ENCODE results near the gene ERH. TPM values are rescaled to one million over a fixed set of nuclear protein-coding genes. Genes with fewer than 3 reads are reported as not detected.

Gene ERH
- total and polyA plus RNA-seq, 10 of the 15 experiments (the other 5 are each of a cell fraction or from before 2014, with no cell fraction given), result 255 to 852 (median 382) TPM

DNA sequence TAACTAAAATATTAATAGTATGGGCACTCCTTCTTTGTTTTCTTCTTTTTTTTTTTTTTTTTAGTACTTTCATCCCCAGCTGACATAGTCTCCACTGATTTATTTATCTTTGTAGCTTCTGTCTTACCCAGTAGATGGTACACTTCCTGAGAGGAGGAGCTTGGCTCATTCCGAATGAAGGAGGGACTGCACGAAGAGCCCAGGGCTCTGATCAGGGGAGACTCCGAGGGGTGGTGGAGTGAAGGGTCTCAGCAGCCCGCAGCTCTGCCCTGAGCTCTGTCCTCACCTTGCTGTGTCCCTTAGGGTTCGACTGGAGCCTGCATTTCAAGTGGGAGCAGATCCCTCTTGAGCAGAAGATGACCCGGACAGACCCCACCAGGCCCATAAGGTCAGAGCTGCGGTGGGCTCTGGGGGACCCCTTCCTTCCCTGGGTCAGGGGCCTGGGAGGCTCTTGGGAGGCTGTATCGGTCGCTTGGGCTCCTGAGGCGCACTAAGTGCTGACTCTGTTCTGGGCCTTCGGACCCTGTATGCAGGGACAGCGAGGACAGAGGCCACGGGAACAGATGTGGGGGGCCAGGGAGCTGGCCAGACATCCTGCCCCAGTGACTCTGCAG, 65.2 kb downstream of the ERH start (continued):
- no peak for TF ChIP-seq MYB (IDR thresholded peaks at IDR 0.05; ENCODE audit: borderline replicate concordance, low read depth, low read length)
- TF ChIP-seq BHLHE40 (IDR thresholded peaks at IDR 0.05; ENCODE audit: borderline replicate concordance in 1 of 2, low read depth in 2 of 2, low read length in 1 of 2), result no peak
- TF ChIP-seq ESRRA (IDR thresholded peaks at IDR 0.05; ENCODE audit: low read length), result no peak
- no peak for TF ChIP-seq WRNIP1 (IDR thresholded peaks at IDR 0.05; ENCODE audit: borderline replicate concordance, low read depth, low read length)
- TF ChIP-seq ZBED1 (IDR thresholded peaks at IDR 0.05; ENCODE audit: borderline replicate concordance), result no peak
- no peak for TF ChIP-seq RB1 (IDR thresholded peaks at IDR 0.05; ENCODE audit: borderline replicate concordance)
- TF ChIP-seq SREBF2 (IDR thresholded peaks at IDR 0.05; ENCODE audit: low read length), result no peak

DNA sequence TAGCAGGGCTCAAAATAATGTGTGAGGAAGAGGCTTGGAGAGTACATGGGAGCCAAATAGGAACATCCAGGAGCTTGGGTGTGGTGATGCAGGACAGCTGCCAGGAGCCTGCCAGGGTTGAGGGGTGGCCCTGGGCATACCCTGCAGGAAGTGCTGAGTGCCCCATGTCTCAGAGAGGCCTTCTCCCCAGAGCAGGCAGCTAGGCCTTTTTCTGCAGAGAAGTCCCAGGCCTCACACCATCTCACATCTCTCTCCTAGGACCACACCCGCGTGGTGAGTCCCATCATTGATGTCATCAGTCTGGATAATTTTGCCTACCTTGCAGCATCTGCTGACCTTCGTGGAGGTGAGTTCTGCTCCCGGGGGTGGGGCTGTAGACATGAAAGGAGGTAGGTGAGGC, 66.9 kb downstream of the ERH start:
- ChIA-PET RAD21 (ENCODE audit: unreplicated experiment) (no interaction called here), SMC1A (ENCODE audit: uncharacterized antibody, unreplicated experiment) (interaction anchor here (0.8 to 1.5 kb wide), 2 partner anchors 11 to 31 kb away, joined by 3 to 5 read pairs; no protein-coding TSS in a partner anchor), CTCF (no interaction called here), POLR2A (no interaction called here)
- intact Hi-C loops (cut with micrococcal nuclease; ENCODE audit: unreplicated experiment) (no loop called here), in situ Hi-C loops (cut with MboI) (no loop called here)
- Histone ChIP-seq H3K27ac (ENCODE audit: control insufficient read depth, insufficient read depth) (no peak overlapping the region), H4K20me1 (ENCODE audit: control insufficient read depth, insufficient read depth) (no peaks in the 10 kb centered on the region), H3K36me3 (ENCODE audit: control insufficient read depth in 2 of 2, insufficient read depth in 2 of 2, low read length in 1 of 2) (no peaks in the 10 kb centered on the region), H2AFZ (ENCODE audit: control insufficient read depth, low read depth, low read length) (no peak overlapping the region), H3K27me3 (replicated peaks in 1 of 2; ENCODE audit: control insufficient read depth in 2 of 2, insufficient read depth in 2 of 2, low read length in 1 of 2) (no peaks in the 10 kb centered on the region; a peak in 1 of 4 replicates), H3K4me3 (no peak overlapping the region), H3K9me3 (replicated peaks; ENCODE audit: control insufficient read depth, insufficient read depth, low read length) (no peaks in the 10 kb centered on the region), H3K4me2 (ENCODE audit: control insufficient read depth, insufficient read depth) (no peak overlapping the region), H3K9ac (ENCODE audit: control insufficient read depth, insufficient read depth, low read length) (no peak overlapping the region), H3K79me2 (ENCODE audit: control insufficient read depth, insufficient read depth, low read length) (no peaks in the 10 kb centered on the region), H3K4me1 (ENCODE audit: control insufficient read depth, insufficient read depth, low read length) (no peaks in the 10 kb centered on the region; the same call in 1 of the 2 replicates)
- no TSS peak for BruUV-seq (replicated peaks)
- 63% methylated on average over 4 of the region's 4 CpGs for WGBS (ENCODE audit: insufficient coverage, insufficient replicate concordance, low lambda C conversion rate, missing lambda C conversion rate)
- no peak for DNase-seq (ENCODE audit: low read depth, low spot score)
- no peak for FAIRE-seq
- no peak for ATAC-seq
- TF ChIP-seq, protein P1, sequence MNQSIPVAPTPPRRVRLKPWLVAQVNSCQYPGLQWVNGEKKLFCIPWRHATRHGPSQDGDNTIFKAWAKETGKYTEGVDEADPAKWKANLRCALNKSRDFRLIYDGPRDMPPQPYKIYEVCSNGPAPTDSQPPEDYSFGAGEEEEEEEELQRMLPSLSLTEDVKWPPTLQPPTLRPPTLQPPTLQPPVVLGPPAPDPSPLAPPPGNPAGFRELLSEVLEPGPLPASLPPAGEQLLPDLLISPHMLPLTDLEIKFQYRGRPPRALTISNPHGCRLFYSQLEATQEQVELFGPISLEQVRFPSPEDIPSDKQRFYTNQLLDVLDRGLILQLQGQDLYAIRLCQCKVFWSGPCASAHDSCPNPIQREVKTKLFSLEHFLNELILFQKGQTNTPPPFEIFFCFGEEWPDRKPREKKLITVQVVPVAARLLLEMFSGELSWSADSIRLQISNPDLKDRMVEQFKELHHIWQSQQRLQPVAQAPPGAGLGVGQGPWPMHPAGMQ (IDR thresholded peaks at IDR 0.05; ENCODE audit: borderline replicate concordance), result no peak

Other genes starting within 250 kb of the ERH start
- 9.8 and 13.2 TPM in 2 replicates for gene DCAF5, start 245.2 kb downstream of the ERH start, total RNA-seq (2014; rRNA removed)
- 15.9 and 17.4 TPM in 2 replicates for gene DCAF5, start 245.2 kb downstream of the ERH start, total RNA-seq (2014; rRNA removed; fragmentation: Illumina TruSeq; extraction: Trizol)
- 30.1 and 31.1 TPM in 2 replicates for gene DCAF5, start 245.2 kb downstream of the ERH start, total RNA-seq (2021)
- gene DCAF5, start 245.2 kb downstream of the ERH start, polyA plus RNA-seq (2011; rRNA removed), result 32.0 and 38.1 TPM in 2 replicates
- 26.8 and 29.4 TPM in 2 replicates for gene DCAF5, start 245.2 kb downstream of the ERH start, polyA plus RNA-seq (2014; fragmentation: Illumina TruSeq; extraction: Trizol)
- gene DCAF5, start 245.2 kb downstream of the ERH start, polyA plus RNA-seq (2014; fragmentation: Nextera tagmentation; extraction: Ambion mirVana), result 1 to 10 TPM; 6.8 to 7.1 TPM
- gene DCAF5, start 245.2 kb downstream of the ERH start, polyA plus RNA-seq (2014; rRNA removed), result 24.0 and 24.8 TPM in 2 replicates
- 10 to 100 TPM; 18.6 to 19.5 TPM for gene DCAF5, start 245.2 kb downstream of the ERH start, polyA plus RNA-seq (2016; fragmentation: Nextera tagmentation; extraction: Ambion mirVana)
- 3.9 and 6.2 TPM in 2 replicates for gene EXD2, start 206.8 kb downstream of the ERH start, total RNA-seq (2014; rRNA removed)
- 3.6 and 3.7 TPM in 2 replicates for gene EXD2, start 206.8 kb downstream of the ERH start, total RNA-seq (2014; rRNA removed; fragmentation: Illumina TruSeq; extraction: Trizol)
- gene EXD2, start 206.8 kb downstream of the ERH start, total RNA-seq (2021), result 5.8 and 6.2 TPM in 2 replicates
- 12.4 and 13.3 TPM in 2 replicates for gene EXD2, start 206.8 kb downstream of the ERH start, polyA plus RNA-seq (2011; rRNA removed)
- 4.7 and 5.9 TPM in 2 replicates for gene EXD2, start 206.8 kb downstream of the ERH start, polyA plus RNA-seq (2014; fragmentation: Illumina TruSeq; extraction: Trizol)
- 1 to 10 TPM; 1.0 to 1.3 TPM for gene EXD2, start 206.8 kb downstream of the ERH start, polyA plus RNA-seq (2014; fragmentation: Nextera tagmentation; extraction: Ambion mirVana)
- gene EXD2, start 206.8 kb downstream of the ERH start, polyA plus RNA-seq (2014; rRNA removed), result 4.0 and 4.5 TPM in 2 replicates
- 1 to 10 TPM; 6.1 to 6.7 TPM for gene EXD2, start 206.8 kb downstream of the ERH start, polyA plus RNA-seq (2016; fragmentation: Nextera tagmentation; extraction: Ambion mirVana)
- gene GALNT16, start 138.1 kb downstream of the ERH start, total RNA-seq (2014; rRNA removed), result under 0.01 and 0.05 TPM in 2 replicates
- gene GALNT16, start 138.1 kb downstream of the ERH start, total RNA-seq (2014; rRNA removed; fragmentation: Illumina TruSeq; extraction: Trizol), result 0.04 TPM in 1 of 2 replicates, not detected in the other
- 0.03 TPM in 1 of 2 replicates, not detected in the other for gene GALNT16, start 138.1 kb downstream of the ERH start, total RNA-seq (2021)
- 0.08 and 0.13 TPM in 2 replicates for gene GALNT16, start 138.1 kb downstream of the ERH start, polyA plus RNA-seq (2011; rRNA removed)
- 0.03 TPM in 2 replicates for gene GALNT16, start 138.1 kb downstream of the ERH start, polyA plus RNA-seq (2014; fragmentation: Illumina TruSeq; extraction: Trizol)
- gene GALNT16, start 138.1 kb downstream of the ERH start, polyA plus RNA-seq (2014; fragmentation: Nextera tagmentation; extraction: Ambion mirVana), result under 1 TPM in 1 of 2 experiments, not detected in 1; 0.02 TPM
- gene GALNT16, start 138.1 kb downstream of the ERH start, polyA plus RNA-seq (2014; rRNA removed), result 0.01 and 0.05 TPM in 2 replicates
- not detected for gene GALNT16, start 138.1 kb downstream of the ERH start, polyA plus RNA-seq (2016; fragmentation: Nextera tagmentation; extraction: Ambion mirVana)
- gene SLC39A9, start 393 bp upstream of the ERH start, total RNA-seq (2014; rRNA removed), result 66.3 and 76.5 TPM in 2 replicates
- 65.4 and 69.1 TPM in 2 replicates for gene SLC39A9, start 393 bp upstream of the ERH start, total RNA-seq (2014; rRNA removed; fragmentation: Illumina TruSeq; extraction: Trizol)
- 55.8 and 58.7 TPM in 2 replicates for gene SLC39A9, start 393 bp upstream of the ERH start, total RNA-seq (2021)
- 109 and 121 TPM in 2 replicates for gene SLC39A9, start 393 bp upstream of the ERH start, polyA plus RNA-seq (2011; rRNA removed)
- gene SLC39A9, start 393 bp upstream of the ERH start, polyA plus RNA-seq (2014; fragmentation: Illumina TruSeq; extraction: Trizol), result 50.2 and 58.3 TPM in 2 replicates
- 10 to 100 TPM; 19.9 to 29.5 TPM for gene SLC39A9, start 393 bp upstream of the ERH start, polyA plus RNA-seq (2014; fragmentation: Nextera tagmentation; extraction: Ambion mirVana)
- gene SLC39A9, start 393 bp upstream of the ERH start, polyA plus RNA-seq (2014; rRNA removed), result 35.1 and 40.9 TPM in 2 replicates
- gene SLC39A9, start 393 bp upstream of the ERH start, polyA plus RNA-seq (2016; fragmentation: Nextera tagmentation; extraction: Ambion mirVana), result 10 to 100 TPM; 40.8 to 43.7 TPM
- 0.06 TPM in 1 of 2 replicates, not detected in the other for gene PLEKHD1, start 86.4 kb upstream of the ERH start, total RNA-seq (2014; rRNA removed)
- 0.05 TPM in 1 of 2 replicates, not detected in the other for gene PLEKHD1, start 86.4 kb upstream of the ERH start, total RNA-seq (2014; rRNA removed; fragmentation: Illumina TruSeq; extraction: Trizol)
- gene PLEKHD1, start 86.4 kb upstream of the ERH start, total RNA-seq (2021), result 0.08 TPM in 1 of 2 replicates, not detected in the other
- gene PLEKHD1, start 86.4 kb upstream of the ERH start, polyA plus RNA-seq (2011; rRNA removed), result 0.01 and 0.03 TPM in 2 replicates
- gene PLEKHD1, start 86.4 kb upstream of the ERH start, polyA plus RNA-seq (2014; fragmentation: Illumina TruSeq; extraction: Trizol), result 0.01 TPM in 1 of 2 replicates, not detected in the other
- gene PLEKHD1, start 86.4 kb upstream of the ERH start, polyA plus RNA-seq (2014; fragmentation: Nextera tagmentation; extraction: Ambion mirVana), result not detected
- 0.03 TPM in 1 of 2 replicates, not detected in the other for gene PLEKHD1, start 86.4 kb upstream of the ERH start, polyA plus RNA-seq (2014; rRNA removed)
- not detected for gene PLEKHD1, start 86.4 kb upstream of the ERH start, polyA plus RNA-seq (2016; fragmentation: Nextera tagmentation; extraction: Ambion mirVana)
- not detected in 2 replicates for gene CCDC177, start 176.6 kb upstream of the ERH start, total RNA-seq (2014; rRNA removed)
- gene CCDC177, start 176.6 kb upstream of the ERH start, total RNA-seq (2014; rRNA removed; fragmentation: Illumina TruSeq; extraction: Trizol), result not detected in 2 replicates
- not detected in 2 replicates for gene CCDC177, start 176.6 kb upstream of the ERH start, total RNA-seq (2021)
- gene CCDC177, start 176.6 kb upstream of the ERH start, polyA plus RNA-seq (2011; rRNA removed), result not detected in 2 replicates
- not detected in 2 replicates for gene CCDC177, start 176.6 kb upstream of the ERH start, polyA plus RNA-seq (2014; fragmentation: Illumina TruSeq; extraction: Trizol)
- gene CCDC177, start 176.6 kb upstream of the ERH start, polyA plus RNA-seq (2014; fragmentation: Nextera tagmentation; extraction: Ambion mirVana), result not detected
- gene CCDC177, start 176.6 kb upstream of the ERH start, polyA plus RNA-seq (2014; rRNA removed), result not detected in 2 replicates
- not detected for gene CCDC177, start 176.6 kb upstream of the ERH start, polyA plus RNA-seq (2016; fragmentation: Nextera tagmentation; extraction: Ambion mirVana)
- 6.9 and 8.3 TPM in 2 replicates for gene SUSD6, start 213.3 kb upstream of the ERH start, total RNA-seq (2014; rRNA removed)
- 11.0 and 11.1 TPM in 2 replicates for gene SUSD6, start 213.3 kb upstream of the ERH start, total RNA-seq (2014; rRNA removed; fragmentation: Illumina TruSeq; extraction: Trizol)
- 39.8 and 40.1 TPM in 2 replicates for gene SUSD6, start 213.3 kb upstream of the ERH start, total RNA-seq (2021)
- 11.3 and 16.7 TPM in 2 replicates for gene SUSD6, start 213.3 kb upstream of the ERH start, polyA plus RNA-seq (2011; rRNA removed)
- gene SUSD6, start 213.3 kb upstream of the ERH start, polyA plus RNA-seq (2014; fragmentation: Illumina TruSeq; extraction: Trizol), result 19.4 and 23.7 TPM in 2 replicates
- 1 to 10 TPM; 6.6 to 9.4 TPM for gene SUSD6, start 213.3 kb upstream of the ERH start, polyA plus RNA-seq (2014; fragmentation: Nextera tagmentation; extraction: Ambion mirVana)
- 25.8 and 31.1 TPM in 2 replicates for gene SUSD6, start 213.3 kb upstream of the ERH start, polyA plus RNA-seq (2014; rRNA removed)
- 10 to 100 TPM; 27.1 to 33.7 TPM for gene SUSD6, start 213.3 kb upstream of the ERH start, polyA plus RNA-seq (2016; fragmentation: Nextera tagmentation; extraction: Ambion mirVana)